ENCODE results near the gene GNG13.
"Not testable (repeated sequence)": the region's sequence is repeated elsewhere in the genome, so short reads cannot be mapped to it uniquely, and the experiment has no call there.

The GNG13 gene

GRCh38 chr16:776824-777223 lies 23.7 kb downstream of the GNG13 start:
- DNase-seq (ENCODE audit: low read depth), result no peak

GRCh38 chr16:776298-776697 lies 24.2 kb downstream of the GNG13 start:
- DNase-seq (ENCODE audit: low read depth), result not testable (repeated sequence)

- no peak for DNase-seq (ENCODE audit: low read depth)
Measured at GRCh38 chr16:775236-775796, 25.2 kb downstream of the GNG13 start.

- DNase-seq (ENCODE audit: low read depth), result no peak
Measured at GRCh38 chr16:774086-775001, 26.2 kb downstream of the GNG13 start.

GRCh38 chr16:772959-773358 lies 27.6 kb downstream of the GNG13 start:
- no peak for DNase-seq (ENCODE audit: low read depth)

GRCh38 chr16:770411-770810 lies 30.1 kb downstream of the GNG13 start:
- no peak for DNase-seq (ENCODE audit: low read depth)

GRCh38 chr16:769934-770333 lies 30.6 kb downstream of the GNG13 start:
- DNase-seq (ENCODE audit: low read depth), result no peak

- DNase-seq (ENCODE audit: low read depth), result no peak
Measured at GRCh38 chr16:769184-769784, 31.2 kb downstream of the GNG13 start.

GRCh38 chr16:768428-768827 lies 32.1 kb downstream of the GNG13 start:
- DNase-seq (ENCODE audit: low read depth), result no peak

- no peak for DNase-seq (ENCODE audit: low read depth)
Measured at GRCh38 chr16:767743-768235, 32.7 kb downstream of the GNG13 start.

- DNase-seq (ENCODE audit: low read depth), result no peak
Measured at GRCh38 chr16:766820-767640, 33.5 kb downstream of the GNG13 start.

GRCh38 chr16:766008-766819 lies 34.3 kb downstream of the GNG13 start:
- DNase-seq (ENCODE audit: low read depth), result no peak

GRCh38 chr16:765488-765865 lies 35.1 kb downstream of the GNG13 start:
- DNase-seq (ENCODE audit: low read depth), result no peak

GRCh38 chr16:764848-765487 lies 35.6 kb downstream of the GNG13 start:
- no peak for DNase-seq (ENCODE audit: low read depth)

GRCh38 chr16:764184-764750 lies 36.3 kb downstream of the GNG13 start:
- no peak for DNase-seq (ENCODE audit: low read depth)

- DNase-seq (ENCODE audit: low read depth), result no peak
Measured at GRCh38 chr16:763369-764183, 37.0 kb downstream of the GNG13 start.

- no peak for DNase-seq (ENCODE audit: low read depth)
Measured at GRCh38 chr16:762595-763268, 37.8 kb downstream of the GNG13 start.

GRCh38 chr16:761625-762513 lies 38.7 kb downstream of the GNG13 start:
- DNase-seq (ENCODE audit: low read depth), result no peak

Measured in stimulated activated CD4-positive, alpha-beta T cell treated with anti-CD3 and anti-CD28 coated beads, Interleukin-2, amount 100 ng/mL, for 4 hours (primary cell).